NOMO-1 treated with dmso at 0.1 percent for 144 hours (cell line): Measurements from ENCODE around the gene GPR180.

Experiments
- DNase-seq: peaks from one replicate; lab custom pipeline; 2025; ENCODE audit not compliant: unreplicated experiment; lab: John Stamatoyannopoulos, UW

The GPR180 gene

GRCh38 chr13:94601446-94602431 is at the start of gene GPR180:
Gene GPR180 (plus strand): TSS chr13:94601857. CDS start chr13:94601928, 71 bp downstream.
- DNase-seq, result peak; percentile 98

DNA sequence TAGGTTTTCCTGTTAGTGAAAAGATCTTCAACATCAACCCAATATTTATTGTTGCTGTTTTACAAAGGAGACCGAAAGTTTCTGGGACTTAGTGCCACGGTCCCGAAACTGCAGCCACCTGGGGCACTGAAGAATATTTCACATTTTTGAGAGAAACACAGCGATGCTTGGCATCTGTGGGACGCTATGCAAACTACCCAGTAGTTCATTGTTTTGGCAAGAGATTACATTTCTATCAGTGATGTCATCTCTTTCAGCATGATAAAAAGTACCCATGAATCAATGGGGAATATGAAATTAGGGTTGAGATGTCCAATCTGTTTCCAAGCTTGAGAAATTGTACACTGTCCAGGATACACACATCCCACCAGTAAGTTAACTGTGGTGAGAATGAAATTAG is 49.6 kb upstream of the GPR180 start:
- no peak for DNase-seq

DNA sequence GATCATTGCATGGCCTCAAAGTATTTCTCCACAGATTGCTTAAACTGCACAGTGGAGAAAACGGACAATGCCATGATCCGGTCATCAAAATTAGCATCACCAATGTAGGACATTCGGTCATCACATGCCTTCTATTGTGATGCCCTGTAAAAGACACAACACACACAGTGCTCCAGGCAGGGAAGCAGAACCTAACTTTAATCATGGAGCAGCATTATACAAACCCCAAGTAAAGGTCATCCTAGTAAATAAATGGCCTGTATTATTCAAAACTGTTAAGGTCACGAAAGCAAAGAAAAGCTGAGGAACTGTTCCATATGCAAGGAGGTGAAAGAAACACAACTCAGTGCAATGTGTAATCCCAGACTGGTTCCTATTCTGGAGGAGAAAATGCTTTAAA is 47.9 kb upstream of the GPR180 start:
- DNase-seq, result no peak

DNA sequence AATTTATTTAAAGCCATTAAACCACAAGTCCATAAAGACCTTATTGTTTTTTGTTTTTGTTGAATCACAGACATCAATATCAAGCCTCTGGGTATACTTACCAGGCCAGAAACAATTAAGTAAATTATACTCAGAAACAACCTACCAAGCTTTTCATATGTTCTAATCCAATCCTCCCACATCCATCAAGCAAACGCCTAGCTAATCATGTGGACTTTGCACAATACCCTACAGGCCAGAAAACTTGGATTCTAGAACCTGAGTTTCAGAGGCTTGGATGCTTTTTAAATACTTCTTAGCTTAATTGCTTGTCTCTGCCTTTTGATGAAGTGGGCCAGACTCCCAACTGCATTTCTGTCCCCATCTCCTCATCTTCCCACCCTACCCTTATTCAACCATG is 45.6 kb upstream of the GPR180 start:
- no peak for DNase-seq

DNA sequence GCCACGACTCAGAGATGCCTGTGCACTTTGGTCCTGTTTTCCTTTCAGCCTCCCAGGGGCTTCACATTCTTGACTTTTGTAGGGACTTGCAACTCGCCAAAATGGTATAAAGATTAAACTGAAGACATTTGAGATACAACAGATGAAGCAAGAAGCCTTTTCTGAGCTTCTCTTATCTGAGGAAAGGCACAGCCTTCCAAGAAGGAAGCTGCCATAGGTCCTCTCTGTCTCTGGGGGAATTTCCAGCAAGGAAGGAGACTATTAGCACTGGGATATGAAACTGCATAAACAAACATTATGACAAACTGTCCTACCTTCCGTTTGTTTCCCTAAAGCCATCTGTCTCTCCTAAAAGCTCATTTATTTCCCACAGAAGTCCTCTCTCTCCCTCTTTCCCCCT is 45.0 kb upstream of the GPR180 start:
- no peak for DNase-seq

GRCh38 chr13:94557684-94558235 is 43.9 kb upstream of the GPR180 start:
- no peak for DNase-seq

DNA sequence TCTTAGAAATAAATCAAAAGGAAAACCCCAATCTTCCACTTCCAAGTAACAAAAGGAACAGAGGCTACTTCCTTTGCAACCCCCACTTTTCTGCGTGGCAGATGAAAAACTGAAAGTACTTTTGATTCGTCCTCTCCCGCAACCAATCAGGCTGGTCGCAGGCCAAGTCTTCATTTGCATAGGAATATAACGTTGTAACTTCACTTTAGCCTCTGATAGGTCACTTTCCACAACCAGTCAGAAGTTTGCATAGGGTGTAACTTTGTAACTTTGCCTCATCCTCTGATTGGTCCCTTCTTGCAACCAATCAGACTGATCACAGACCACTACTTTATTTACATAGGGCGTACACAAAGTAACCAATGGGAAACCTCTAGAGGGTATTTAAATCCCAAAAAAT is 42.9 kb upstream of the GPR180 start:
- no peak for DNase-seq

DNA sequence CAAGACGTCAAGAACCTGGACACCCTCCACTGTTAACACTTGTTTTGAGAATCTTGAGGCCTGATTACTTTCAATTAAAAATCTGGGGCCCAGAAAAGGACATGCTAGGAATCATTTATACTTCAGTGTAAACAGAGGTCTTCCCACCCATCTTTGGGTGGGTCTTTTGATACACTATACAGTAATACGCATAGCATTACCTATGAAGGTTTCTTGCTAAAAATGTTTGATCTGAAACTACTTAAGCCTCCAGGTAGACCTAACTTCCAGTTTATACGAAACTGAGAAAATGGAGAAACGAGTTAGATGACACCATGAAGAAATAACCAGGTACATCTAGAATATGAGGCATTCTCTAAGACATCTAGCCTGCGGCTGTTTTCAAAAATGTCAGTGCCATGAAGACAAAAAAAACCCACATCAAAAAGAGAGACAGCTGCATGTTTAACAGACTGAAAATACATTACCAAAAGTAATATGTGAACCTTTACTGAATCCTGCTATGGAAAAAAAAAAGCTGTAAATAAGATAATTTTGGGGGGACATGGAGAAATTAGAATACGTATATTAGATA is 42.3 kb upstream of the GPR180 start:
- DNase-seq, result no peak

GRCh38 chr13:94560116-94560515 is 41.5 kb upstream of the GPR180 start:
- DNase-seq, result no peak

DNA sequence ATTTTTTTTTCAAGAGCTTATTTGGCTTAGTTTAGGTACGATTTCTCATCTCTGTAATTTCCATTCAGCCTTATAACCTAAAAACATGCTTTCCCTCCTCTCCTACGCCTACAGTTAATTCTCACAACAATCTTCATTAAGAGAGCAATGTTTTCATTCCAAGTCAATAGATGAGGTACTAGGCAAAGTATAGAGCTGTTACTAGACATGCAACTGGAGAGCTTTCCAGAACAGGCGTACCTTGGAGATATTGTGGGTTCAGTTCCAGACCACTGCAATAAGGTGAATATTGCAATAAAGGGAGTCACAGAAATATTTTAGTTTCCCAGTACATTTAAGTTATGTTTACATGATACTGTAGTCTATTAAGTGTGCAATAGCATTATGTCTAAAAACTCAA is 40.5 kb upstream of the GPR180 start:
- no peak for DNase-seq

DNA sequence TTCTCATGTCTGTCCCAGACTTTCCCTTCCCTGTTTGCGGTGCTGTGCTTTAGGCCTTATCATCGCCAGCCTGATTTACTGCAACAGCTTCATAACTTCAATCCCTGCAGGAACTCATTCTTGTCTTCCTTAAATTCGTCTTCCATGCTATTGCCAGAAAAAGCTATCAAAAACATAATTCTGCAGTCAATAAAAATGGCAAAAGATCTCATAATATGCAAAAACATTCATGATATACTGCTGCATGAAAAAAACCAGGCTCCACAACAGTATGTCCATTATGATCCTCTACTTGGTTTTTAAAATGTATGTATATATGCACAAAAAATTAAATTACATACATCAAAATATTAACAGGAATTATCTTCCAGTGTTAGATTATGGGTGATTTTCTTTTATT is 34.1 kb upstream of the GPR180 start:
- DNase-seq, result no peak

DNA sequence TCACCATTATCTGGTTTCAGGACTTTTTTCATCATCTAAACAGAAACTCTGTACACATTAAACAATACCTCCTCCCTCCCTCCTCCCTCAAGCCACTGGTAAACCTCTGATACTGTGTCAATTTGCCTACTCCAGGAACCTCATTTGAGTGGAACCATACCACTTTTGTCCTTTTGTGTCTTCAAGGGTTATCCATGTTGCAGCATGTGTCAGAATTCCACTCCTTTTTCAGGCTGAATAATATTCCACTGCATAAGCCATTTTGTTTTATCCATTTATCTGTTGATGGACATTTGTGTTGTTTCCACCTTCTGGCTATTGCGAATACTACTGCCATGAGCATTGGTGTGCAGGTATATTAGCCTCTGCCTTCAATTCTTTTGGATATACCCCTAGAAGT is 33.2 kb upstream of the GPR180 start:
- DNase-seq, result no peak

GRCh38 chr13:94569615-94570014 is 32.0 kb upstream of the GPR180 start:
- DNase-seq, result no peak

GRCh38 chr13:94579063-94579462 is 22.6 kb upstream of the GPR180 start:
- DNase-seq, result no peak

DNA sequence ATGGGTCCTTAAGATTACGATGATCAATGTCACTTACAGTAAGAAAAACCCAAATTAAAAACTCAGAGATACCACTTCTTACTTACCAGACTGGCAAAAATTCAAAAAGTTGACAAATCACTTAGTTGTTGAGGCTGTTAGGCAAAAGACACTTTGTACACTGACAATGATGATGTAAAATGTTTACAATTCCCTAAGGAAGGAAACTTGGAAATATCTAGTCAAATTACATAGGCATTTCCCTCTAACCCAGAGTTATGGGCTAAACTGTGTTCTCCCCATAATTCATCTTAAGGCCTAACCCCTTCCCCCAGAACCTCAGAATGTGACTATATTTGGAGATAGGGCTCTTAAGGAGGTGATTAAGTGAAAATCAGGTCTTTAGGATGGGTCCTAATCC is 17.7 kb upstream of the GPR180 start:
- no peak for DNase-seq

DNA sequence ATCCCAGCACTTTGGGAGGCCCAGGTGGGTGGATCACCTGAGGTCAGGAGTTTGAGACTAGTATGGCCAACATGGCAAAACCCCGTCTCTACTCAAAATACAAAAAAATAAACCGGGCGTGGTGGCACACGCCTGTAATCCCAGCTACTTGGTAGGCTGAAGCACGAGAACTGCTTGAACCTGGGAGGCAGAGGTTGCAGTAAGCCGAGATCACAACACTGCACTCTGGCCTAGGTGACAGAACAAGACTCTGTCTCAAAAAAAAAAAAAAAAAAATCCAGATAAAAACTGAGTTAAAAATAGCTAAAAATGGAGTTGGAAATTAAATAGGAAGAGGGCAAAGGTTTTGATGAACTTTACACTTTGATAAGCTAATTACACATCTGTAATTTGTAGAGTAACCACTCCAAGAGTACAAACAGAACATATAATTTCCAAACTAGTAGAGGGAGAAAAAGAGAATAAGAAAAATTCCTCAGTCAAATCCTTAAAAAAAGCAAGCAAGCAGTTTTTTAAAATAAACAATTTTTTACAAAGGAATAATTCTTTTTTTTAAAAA is 16.0 kb upstream of the GPR180 start:
- no peak for DNase-seq

GRCh38 chr13:94586371-94586770 is 15.3 kb upstream of the GPR180 start:
- no peak for DNase-seq

DNA sequence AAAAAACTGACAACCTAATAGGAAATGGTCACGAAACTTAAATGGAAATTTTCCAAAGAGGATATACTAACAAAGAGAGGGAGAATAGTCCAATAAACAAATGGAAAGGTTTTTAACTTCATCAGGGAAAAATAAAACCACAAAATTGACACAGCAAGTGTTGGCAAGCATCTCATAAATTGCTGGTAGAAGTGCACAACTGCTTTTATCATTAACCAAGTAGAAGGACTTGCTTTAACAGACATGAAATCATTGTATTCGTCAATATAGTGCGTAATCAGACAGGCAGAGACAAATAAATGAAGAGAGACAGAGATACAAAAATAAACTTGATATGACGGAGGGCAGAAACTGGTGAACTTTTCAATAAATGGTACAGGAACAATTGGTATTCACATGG is 13.1 kb upstream of the GPR180 start:
- no peak for DNase-seq

GRCh38 chr13:94590744-94591143 is 10.9 kb upstream of the GPR180 start:
- DNase-seq, result no peak

- peak; percentile 54 for DNase-seq
Observed at GRCh38 chr13:94595001-94595949, 6.4 kb upstream of the GPR180 start.
